ENCODE results near the gene KRTAP1-4. TPM values are rescaled to one million over a fixed set of nuclear protein-coding genes. Genes with fewer than 3 reads are reported as not detected.
A peak's percentile ranks its signal among the peaks of the same experiment; 100 is the strongest.
"Not testable (repeated sequence)": the region's sequence is repeated elsewhere in the genome, so short reads cannot be mapped to it uniquely, and the experiment has no call there.

The KRTAP1-4 gene
- total and polyA plus RNA-seq, 2 experiments from 2014 or later, result not detected

GRCh38 chr17:41049110-41049509 lies 19.1 kb upstream of the KRTAP1-4 start:
- 52% methylated on average over 2 of the region's 2 CpGs for WGBS (ENCODE audit: low lambda C conversion rate, missing lambda C conversion rate)
- DNase-seq (ENCODE audit: low spot score), result no peak
- H3K4me3 ChIP-seq, result no peak overlapping the region
- peak overlapping the region; percentile 15 for H3K27ac ChIP-seq
- TF ChIP-seq CTCF (IDR thresholded peaks at IDR 0.05; ENCODE audit: poor library complexity), result no peak
- H3K4me2 ChIP-seq, result no peak overlapping the region
- H3K9me3 ChIP-seq (ENCODE audit: low read depth), result no peaks in the 10 kb centered on the region
- H3K36me3 ChIP-seq (replicated peaks; ENCODE audit: insufficient read depth, low read depth), result no peaks in the 10 kb centered on the region
- H4K20me1 ChIP-seq (ENCODE audit: insufficient read depth, poor library complexity, severe bottlenecking), result no peaks in the 10 kb centered on the region
- H3K4me1 ChIP-seq (ENCODE audit: insufficient read depth), result peaks cover 11% of the 10 kb centered on the region
- no peak overlapping the region for H2AFZ ChIP-seq
- H3K9me2 ChIP-seq (replicated peaks; ENCODE audit: insufficient read depth), result no peaks in the 10 kb centered on the region
- H3K27me3 ChIP-seq, result no peaks in the 10 kb centered on the region
- no peaks in the 10 kb centered on the region for H3K79me2 ChIP-seq

DNA sequence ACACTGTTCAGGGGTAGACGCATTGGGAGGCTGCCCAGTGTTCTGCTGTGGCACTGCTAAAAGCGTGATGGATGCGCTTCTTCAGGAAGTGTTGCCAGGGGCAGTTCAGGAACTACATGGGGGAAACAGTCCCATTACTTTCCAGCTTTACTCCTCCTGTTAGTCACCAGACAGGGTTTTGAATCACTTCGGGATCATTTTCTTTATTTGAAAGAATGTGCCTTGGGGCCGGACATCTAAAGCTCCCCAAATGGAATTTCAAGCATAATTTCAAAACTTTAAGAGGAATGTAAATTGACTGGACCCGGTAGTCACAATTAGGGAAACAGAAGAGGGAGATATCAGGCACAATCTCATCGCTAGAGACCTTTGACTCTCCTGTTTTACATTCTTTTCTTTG lies 18.4 kb upstream of the KRTAP1-4 start:
- Histone ChIP-seq H3K79me2 (no peaks in the 10 kb centered on the region), H4K20me1 (ENCODE audit: insufficient read depth, poor library complexity, severe bottlenecking) (no peaks in the 10 kb centered on the region), H2AFZ (no peak overlapping the region), H3K27ac (peak overlapping the region; percentile 15), H3K4me1 (ENCODE audit: insufficient read depth) (peaks cover 11% of the 10 kb centered on the region), H3K4me3 (no peak overlapping the region), H3K36me3 (replicated peaks; ENCODE audit: insufficient read depth, low read depth) (no peaks in the 10 kb centered on the region), H3K9me2 (replicated peaks; ENCODE audit: insufficient read depth) (no peaks in the 10 kb centered on the region), H3K27me3 (no peaks in the 10 kb centered on the region), H3K4me2 (no peak overlapping the region), H3K9me3 (ENCODE audit: low read depth) (no peaks in the 10 kb centered on the region)
- TF ChIP-seq EZH2phosphoT487 (IDR thresholded peaks at IDR 0.05; ENCODE audit: low read depth, severe bottlenecking, unreplicated experiment), result no peak
- no peak for TF ChIP-seq EZH2 (IDR thresholded peaks at IDR 0.05; ENCODE audit: borderline replicate concordance)
- 34% methylated on average over 7 of the region's 7 CpGs for WGBS (ENCODE audit: low lambda C conversion rate, missing lambda C conversion rate)
- no peak for DNase-seq (ENCODE audit: low spot score)

DNA sequence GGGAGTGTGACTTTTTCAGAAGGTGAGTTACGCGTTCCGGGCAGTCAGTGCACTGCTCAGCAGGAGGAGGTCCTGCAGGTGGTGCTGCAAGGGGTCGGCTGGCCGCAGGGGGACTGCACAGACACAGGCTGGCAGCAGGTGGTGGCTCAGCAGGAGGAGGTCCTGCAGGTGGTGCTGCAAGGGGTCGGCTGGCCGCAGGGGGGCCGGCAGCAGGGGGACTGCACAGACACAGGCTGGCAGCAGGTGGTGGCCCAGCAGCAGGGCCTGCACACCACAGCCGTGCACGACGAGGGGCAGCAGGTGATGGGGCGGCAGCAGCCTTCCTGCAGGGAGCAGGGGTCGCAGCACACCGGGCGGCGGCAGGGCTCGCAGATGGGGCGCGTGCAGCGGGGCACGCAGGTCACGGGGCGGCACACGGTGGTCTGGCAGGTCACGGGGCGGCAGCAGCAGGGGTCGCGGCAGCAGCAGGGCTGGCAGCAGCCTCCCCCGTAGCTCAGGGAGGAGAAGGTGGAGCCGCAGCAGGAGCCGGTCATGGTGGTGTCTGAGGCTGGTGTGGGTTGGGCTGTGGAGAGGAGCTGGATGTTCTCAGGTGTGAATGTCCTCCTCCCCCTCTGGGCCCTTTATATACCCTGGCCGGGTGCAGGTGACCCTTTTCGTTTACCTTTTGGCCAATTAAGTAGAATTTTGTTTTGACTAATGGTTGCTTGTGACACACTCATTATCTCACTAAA lies 16.9 kb upstream of the KRTAP1-4 start, which contains the start of gene KRTAP2-1:
KRTAP2-1 (minus strand) TSS at position 582 of the 731 bp plus-strand sequence; CDS start at position 533, 49 bp downstream.
- H3K9me3 ChIP-seq (ENCODE audit: low read depth); H2AFZ ChIP-seq; H4K20me1 ChIP-seq (ENCODE audit: insufficient read depth, poor library complexity, severe bottlenecking); H3K27ac ChIP-seq; H3K27me3 ChIP-seq; H3K36me3 ChIP-seq (replicated peaks; ENCODE audit: insufficient read depth, low read depth); DNase-seq (ENCODE audit: low spot score); H3K4me3 ChIP-seq; H3K4me2 ChIP-seq; H3K79me2 ChIP-seq; H3K9me2 ChIP-seq (replicated peaks; ENCODE audit: insufficient read depth): not testable (repeated sequence)
- WGBS (ENCODE audit: low lambda C conversion rate, missing lambda C conversion rate), result 81% methylated on average over 9 of the region's 33 CpGs
- H3K4me1 ChIP-seq (ENCODE audit: insufficient read depth), result peaks cover 11% of the 10 kb centered on the region

- no peaks in the 10 kb centered on the region for H4K20me1 ChIP-seq (ENCODE audit: insufficient read depth, poor library complexity, severe bottlenecking)
- H2AFZ ChIP-seq, result no peak overlapping the region
- DNase-seq (ENCODE audit: low spot score), result no peak
- WGBS (ENCODE audit: low lambda C conversion rate, missing lambda C conversion rate), result 100% methylated on average over 1 of the region's 1 CpG
- H3K9me2 ChIP-seq (replicated peaks; ENCODE audit: insufficient read depth), result no peaks in the 10 kb centered on the region
- H3K4me3 ChIP-seq, result no peak overlapping the region
- TF ChIP-seq CTCF (IDR thresholded peaks at IDR 0.05; ENCODE audit: poor library complexity) (no peak), EZH2 (IDR thresholded peaks at IDR 0.05; ENCODE audit: borderline replicate concordance) (no peak), EZH2phosphoT487 (IDR thresholded peaks at IDR 0.05; ENCODE audit: low read depth, severe bottlenecking, unreplicated experiment) (no peak)
- no peaks in the 10 kb centered on the region for H3K9me3 ChIP-seq (ENCODE audit: low read depth)
- H3K27ac ChIP-seq, result no peak overlapping the region
- peaks cover under 1% of the 10 kb centered on the region for H3K4me1 ChIP-seq (ENCODE audit: insufficient read depth)
- H3K36me3 ChIP-seq (replicated peaks; ENCODE audit: insufficient read depth, low read depth), result no peaks in the 10 kb centered on the region
- no peak overlapping the region for H3K4me2 ChIP-seq
- no peaks in the 10 kb centered on the region for H3K79me2 ChIP-seq
- H3K27me3 ChIP-seq, result no peaks in the 10 kb centered on the region
Measured at GRCh38 chr17:41042953-41043352, 13.0 kb upstream of the KRTAP1-4 start.

DNA sequence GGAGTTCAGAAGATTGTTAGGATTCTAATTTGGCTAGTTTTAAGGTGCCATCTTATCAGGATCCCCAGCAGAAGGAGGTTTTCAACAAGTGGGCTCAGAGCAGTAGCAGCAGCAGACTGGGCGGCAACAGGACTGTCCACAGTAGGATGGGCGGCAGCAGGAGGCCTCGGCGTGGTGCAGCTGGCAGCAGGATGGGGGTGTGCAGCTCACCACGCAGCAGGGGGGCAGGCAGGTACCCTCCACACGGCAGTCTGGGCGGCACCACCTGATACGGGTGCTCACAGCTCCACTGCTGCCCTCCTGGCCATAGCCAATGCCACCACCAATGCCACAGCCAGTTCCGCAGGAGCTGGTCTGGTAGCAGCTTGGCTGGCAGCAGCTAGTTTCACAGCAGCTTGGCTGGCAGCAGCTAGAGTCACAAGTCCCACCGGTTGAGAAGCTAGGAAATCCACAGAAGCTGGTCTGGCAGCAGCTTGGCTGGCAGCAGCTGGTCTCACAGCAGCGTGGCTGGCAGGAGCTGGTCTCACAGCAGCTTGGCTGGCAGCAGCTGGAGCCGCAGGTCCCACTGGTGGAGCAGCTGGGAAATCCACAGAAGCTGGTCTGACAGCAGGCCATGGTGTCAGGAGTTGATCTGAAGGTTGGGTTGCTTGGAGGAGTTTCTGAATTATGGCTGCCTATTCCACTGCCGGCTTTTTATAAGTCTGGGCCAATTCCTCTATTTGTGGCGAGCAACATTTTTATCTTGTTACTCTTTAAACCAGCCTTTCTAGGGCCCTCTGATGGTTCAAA lies 11.0 kb upstream of the KRTAP1-4 start, which contains the start of gene KRTAP1-1:
KRTAP1-1 (minus strand) TSS at position 668 of the 789 bp plus-strand sequence; CDS start at position 615, 53 bp downstream.
- DNase-seq (ENCODE audit: low spot score); H4K20me1 ChIP-seq (ENCODE audit: insufficient read depth, poor library complexity, severe bottlenecking); H3K27ac ChIP-seq; H3K4me1 ChIP-seq (ENCODE audit: insufficient read depth); H3K36me3 ChIP-seq (replicated peaks; ENCODE audit: insufficient read depth, low read depth); H3K79me2 ChIP-seq; H3K4me2 ChIP-seq; H3K9me3 ChIP-seq (ENCODE audit: low read depth); H3K4me3 ChIP-seq; H3K9me2 ChIP-seq (replicated peaks; ENCODE audit: insufficient read depth); H3K27me3 ChIP-seq; H2AFZ ChIP-seq: not testable (repeated sequence)
- WGBS (ENCODE audit: low lambda C conversion rate, missing lambda C conversion rate), result 90% methylated on average over 14 of the region's 14 CpGs
